A549 (cell line): Measurements from ENCODE around the gene ZC3H14.

Experiments used
- CTCF ChIP-seq: fragments of >200 bp; sonication (Bioruptor Twin); formaldehyde crosslinking; IDR thresholded peaks from 3 replicates; pipeline ENCODE4 v1.5.1; 2016
- FOXS1 ChIP-seq: fragments of 250-450 bp; sonication (Bioruptor Pico); IDR thresholded peaks from 2 replicates; pipeline ENCODE4 v1.5.0; 2020; ENCODE audit warnings: mild to moderate bottlenecking, moderate library complexity
- KDM5A ChIP-seq: fragments of 200-600 bp; sonication (generic); IDR thresholded peaks from 2 replicates; pipeline ENCODE4 v1.6.1; 2016; ENCODE audit warnings: antibody characterized with exemption, mild to moderate bottlenecking
- RAD21 ChIP-seq, 2 experiments: fragments of >200 bp in 1 of 2; sonication (Bioruptor Twin) in 1 of 2; formaldehyde crosslinking in 1 of 2; IDR thresholded peaks in 1 of 2; conservative IDR thresholded peaks in 1 of 2; 2 replicates in 1 of 2; 3 replicates in 1 of 2; pipeline ENCODE4 v1.6.1; 2012 to 2018; ENCODE audit warnings: inconsistent platforms in 1 of 2
- RFX5 ChIP-seq: fragments of 450-650 bp; IDR thresholded peaks from 2 replicates; pipeline ENCODE4 v1.7.1; 2014; ENCODE audit warnings: antibody characterized with exemption, mild to moderate bottlenecking, moderate library complexity
- SMC3 ChIP-seq: fragments of >200 bp; sonication (Bioruptor Twin); formaldehyde crosslinking; IDR thresholded peaks from 3 replicates; pipeline ENCODE4 v1.6.1; 2018; ENCODE audit warnings: inconsistent platforms
- SREBF2 ChIP-seq: fragments of 450-650 bp; IDR thresholded peaks from 2 replicates; pipeline ENCODE4 v1.6.1; 2014; ENCODE audit warnings: mild to moderate bottlenecking, moderate library complexity
- ZSCAN20 ChIP-seq: fragments of 250-450 bp; sonication (Bioruptor Pico); IDR thresholded peaks from 2 replicates; pipeline ENCODE4 v1.8.0; 2022; ENCODE audit warnings: mild to moderate bottlenecking, moderate library complexity

- no peak for TF ChIP-seq CTCF
- TF ChIP-seq ZSCAN20 (CRISPR knock-in tag), result no peak
- TF ChIP-seq RFX5, result no peak
- TF ChIP-seq SREBF2, result no peak
- no peak for TF ChIP-seq SMC3
- no peak for TF ChIP-seq KDM5A
- TF ChIP-seq FOXS1, result no peak
- no peak for TF ChIP-seq RAD21 (conservative IDR thresholded peaks at IDR 0.05 in 1 of 2, IDR thresholded peaks at IDR 0.05 in 1 of 2)
Observed at GRCh38 chr14:88553886-88554456, 8.9 kb upstream of the ZC3H14 start.
